Stimulated activated memory B cell treated with anti-CD40 and anti-IgM and Interleukin-4, amounts not matched to agents 10 μg/mL and 1 μg/mL and 100 μg/mL, for 72 hours (primary cell): ENCODE data around the gene COL8A2.

ENCODE experiments used
- ATAC-seq: fragments of 150-1000 bp; cut with Tn5 transposase; 2 replicates; pipeline ENCODE4 v1.10.0; 2021
- H3K27ac Mint-ChIP-seq: one replicate; pipeline ENCODE4 v1.8.0; 2022; ENCODE audit warnings: mild to moderate bottlenecking, mixed read lengths
- H3K27me3 Mint-ChIP-seq: one replicate; pipeline ENCODE4 v1.8.0; 2022; ENCODE audit warnings: mixed read lengths
- H3K36me3 Mint-ChIP-seq: one replicate; pipeline ENCODE4 v1.8.0; 2022; ENCODE audit warnings: mixed read lengths
- H3K4me1 Mint-ChIP-seq: one replicate; pipeline ENCODE4 v1.8.0; 2022; ENCODE audit warnings: mixed read lengths
- H3K4me3 Mint-ChIP-seq: one replicate; pipeline ENCODE4 v1.8.0; 2022; ENCODE audit warnings: mild to moderate bottlenecking, moderate library complexity, mixed read lengths
- H3K9me3 Mint-ChIP-seq: one replicate; pipeline ENCODE4 v1.8.0; 2022; ENCODE audit warnings: mixed read lengths

The COL8A2 gene

GRCh38 chr1:36151134-36151844 lies 26.3 kb upstream of the COL8A2 start:
- no peaks in the 10 kb centered on the region for H3K9me3 Mint-ChIP-seq
- peak overlapping the region; percentile 94 for H3K27ac Mint-ChIP-seq
- no peaks in the 10 kb centered on the region for H3K27me3 Mint-ChIP-seq
- H3K4me3 Mint-ChIP-seq, result peak overlapping the region; percentile 96
- H3K36me3 Mint-ChIP-seq, result no peaks in the 10 kb centered on the region
- H3K4me1 Mint-ChIP-seq, result peaks cover 73% of the 10 kb centered on the region
- no peak for ATAC-seq

GRCh38 chr1:36150296-36151133 lies 25.5 kb upstream of the COL8A2 start:
- Mint-ChIP-seq H3K27me3 (no peaks in the 10 kb centered on the region), H3K4me1 (peaks cover 73% of the 10 kb centered on the region), H3K4me3 (peak overlapping the region; percentile 96), H3K9me3 (no peaks in the 10 kb centered on the region), H3K36me3 (no peaks in the 10 kb centered on the region), H3K27ac (peak overlapping the region; percentile 94)
- ATAC-seq, result peak; percentile 77

- Mint-ChIP-seq H3K27ac (peak overlapping the region; percentile 94), H3K36me3 (no peaks in the 10 kb centered on the region), H3K4me3 (peak overlapping the region; percentile 96), H3K27me3 (no peaks in the 10 kb centered on the region), H3K4me1 (peaks cover 67% of the 10 kb centered on the region), H3K9me3 (no peaks in the 10 kb centered on the region)
- ATAC-seq, result no peak
Observed at GRCh38 chr1:36149973-36150295, 24.9 kb upstream of the COL8A2 start.

GRCh38 chr1:36149237-36149972 lies 24.4 kb upstream of the COL8A2 start, which contains the start of gene TRAPPC3:
Gene TRAPPC3 (minus strand): TSS chr1:36149486. CDS start chr1:36149378, 108 bp downstream.
- Mint-ChIP-seq H3K27me3 (no peaks in the 10 kb centered on the region), H3K36me3 (no peaks in the 10 kb centered on the region), H3K9me3 (no peaks in the 10 kb centered on the region), H3K27ac (peak within 1 kb of the TSS; percentile 94), H3K4me3 (peak within 1 kb of the TSS; percentile 96), H3K4me1 (peaks cover 66% of the 10 kb centered on the region)
- ATAC-seq, result peak; percentile 98

- Mint-ChIP-seq H3K36me3 (no peaks in the 10 kb centered on the region), H3K27ac (peak overlapping the region; percentile 94), H3K4me3 (peak overlapping the region; percentile 96), H3K27me3 (no peaks in the 10 kb centered on the region), H3K9me3 (no peaks in the 10 kb centered on the region), H3K4me1 (peaks cover 64% of the 10 kb centered on the region)
- ATAC-seq, result no peak
Observed at GRCh38 chr1:36148821-36149236, 23.8 kb upstream of the COL8A2 start.

GRCh38 chr1:36144413-36144812 lies 19.4 kb upstream of the COL8A2 start:
- Mint-ChIP-seq H3K4me3 (no peak overlapping the region), H3K27ac (no peak overlapping the region), H3K27me3 (no peaks in the 10 kb centered on the region), H3K4me1 (peaks cover 51% of the 10 kb centered on the region), H3K36me3 (peaks cover 15% of the 10 kb centered on the region), H3K9me3 (no peaks in the 10 kb centered on the region)
- ATAC-seq, result no peak

- Mint-ChIP-seq H3K9me3 (no peaks in the 10 kb centered on the region), H3K27me3 (no peaks in the 10 kb centered on the region), H3K36me3 (peaks cover 20% of the 10 kb centered on the region), H3K4me1 (peaks cover 51% of the 10 kb centered on the region), H3K27ac (no peak overlapping the region), H3K4me3 (no peak overlapping the region)
- no peak for ATAC-seq
Observed at GRCh38 chr1:36143424-36143823, 18.4 kb upstream of the COL8A2 start.

- Mint-ChIP-seq H3K9me3 (no peaks in the 10 kb centered on the region), H3K4me3 (no peak overlapping the region), H3K36me3 (peaks cover 33% of the 10 kb centered on the region), H3K27me3 (no peaks in the 10 kb centered on the region), H3K4me1 (peaks cover 41% of the 10 kb centered on the region), H3K27ac (no peak overlapping the region)
- ATAC-seq, result no peak
Observed at GRCh38 chr1:36142121-36142520, 17.1 kb upstream of the COL8A2 start.

- Mint-ChIP-seq H3K4me3 (no peak overlapping the region), H3K36me3 (peaks cover 36% of the 10 kb centered on the region), H3K4me1 (peaks cover 38% of the 10 kb centered on the region), H3K27me3 (no peaks in the 10 kb centered on the region), H3K9me3 (no peaks in the 10 kb centered on the region), H3K27ac (no peak overlapping the region)
- ATAC-seq, result no peak
Observed at GRCh38 chr1:36139521-36139920, 14.5 kb upstream of the COL8A2 start.

GRCh38 chr1:36137776-36138175 lies 12.8 kb upstream of the COL8A2 start:
- Mint-ChIP-seq H3K36me3 (peaks cover 30% of the 10 kb centered on the region), H3K27ac (no peak overlapping the region), H3K9me3 (no peaks in the 10 kb centered on the region), H3K27me3 (no peaks in the 10 kb centered on the region), H3K4me1 (peaks cover 25% of the 10 kb centered on the region), H3K4me3 (no peak overlapping the region)
- ATAC-seq, result no peak

GRCh38 chr1:36137226-36137625 lies 12.2 kb upstream of the COL8A2 start:
- Mint-ChIP-seq H3K27ac (no peak overlapping the region), H3K4me1 (peaks cover 23% of the 10 kb centered on the region), H3K36me3 (peaks cover 30% of the 10 kb centered on the region), H3K27me3 (no peaks in the 10 kb centered on the region), H3K9me3 (no peaks in the 10 kb centered on the region), H3K4me3 (no peak overlapping the region)
- no peak for ATAC-seq

- H3K36me3 Mint-ChIP-seq, result peaks cover 30% of the 10 kb centered on the region
- no peak overlapping the region for H3K27ac Mint-ChIP-seq
- H3K9me3 Mint-ChIP-seq, result no peaks in the 10 kb centered on the region
- ATAC-seq, result no peak
- H3K4me1 Mint-ChIP-seq, result peaks cover 16% of the 10 kb centered on the region
- H3K4me3 Mint-ChIP-seq, result no peak overlapping the region
- no peaks in the 10 kb centered on the region for H3K27me3 Mint-ChIP-seq
Observed at GRCh38 chr1:36136535-36136934, 11.5 kb upstream of the COL8A2 start.

- Mint-ChIP-seq H3K27ac (peak overlapping the region; percentile 4), H3K36me3 (peaks cover 30% of the 10 kb centered on the region)
- ATAC-seq, result no peak
Observed at GRCh38 chr1:36135796-36136195, 10.8 kb upstream of the COL8A2 start.

GRCh38 chr1:36135330-36135667 lies 10.3 kb upstream of the COL8A2 start:
- H3K36me3 Mint-ChIP-seq, result peaks cover 30% of the 10 kb centered on the region
- H3K27me3 Mint-ChIP-seq, result no peaks in the 10 kb centered on the region
- H3K4me1 Mint-ChIP-seq, result peaks cover 5% of the 10 kb centered on the region
- H3K27ac Mint-ChIP-seq, result no peak overlapping the region
- H3K9me3 Mint-ChIP-seq, result no peaks in the 10 kb centered on the region
- ATAC-seq, result no peak
- no peak overlapping the region for H3K4me3 Mint-ChIP-seq

More at GRCh38 chr1:36135796-36136195, 10.8 kb upstream of the COL8A2 start:
- Mint-ChIP-seq H3K27me3 (no peaks in the 10 kb centered on the region), H3K4me3 (no peak overlapping the region), H3K9me3 (no peaks in the 10 kb centered on the region), H3K4me1 (peaks cover 9% of the 10 kb centered on the region)

- H3K27ac Mint-ChIP-seq, result no peak overlapping the region
Observed at GRCh38 chr1:36134505-36135329, 9.7 kb upstream of the COL8A2 start.

More at GRCh38 chr1:36134505-36135329, 9.7 kb upstream of the COL8A2 start:
- H3K36me3 Mint-ChIP-seq, result peaks cover 24% of the 10 kb centered on the region
- H3K9me3 Mint-ChIP-seq, result no peaks in the 10 kb centered on the region
- ATAC-seq, result peak; percentile 74
- H3K4me1 Mint-ChIP-seq, result peaks cover 5% of the 10 kb centered on the region
- H3K27me3 Mint-ChIP-seq, result no peaks in the 10 kb centered on the region
- H3K4me3 Mint-ChIP-seq, result no peak overlapping the region
